SH-SY5Y (cell line): ENCODE measurements around the gene KCNJ5.

Experiments
- GATA2 ChIP-seq: IDR thresholded peaks from 2 replicates; pipeline ENCODE4 v1.6.1; 2011; ENCODE audit warnings: mild to moderate bottlenecking, low read depth, low read length
- GATA3 ChIP-seq: IDR thresholded peaks from 2 replicates; pipeline ENCODE4 v1.6.1; 2011; ENCODE audit warnings: low read depth, mild to moderate bottlenecking, low read length, moderate library complexity

Gene KCNJ5

DNA sequence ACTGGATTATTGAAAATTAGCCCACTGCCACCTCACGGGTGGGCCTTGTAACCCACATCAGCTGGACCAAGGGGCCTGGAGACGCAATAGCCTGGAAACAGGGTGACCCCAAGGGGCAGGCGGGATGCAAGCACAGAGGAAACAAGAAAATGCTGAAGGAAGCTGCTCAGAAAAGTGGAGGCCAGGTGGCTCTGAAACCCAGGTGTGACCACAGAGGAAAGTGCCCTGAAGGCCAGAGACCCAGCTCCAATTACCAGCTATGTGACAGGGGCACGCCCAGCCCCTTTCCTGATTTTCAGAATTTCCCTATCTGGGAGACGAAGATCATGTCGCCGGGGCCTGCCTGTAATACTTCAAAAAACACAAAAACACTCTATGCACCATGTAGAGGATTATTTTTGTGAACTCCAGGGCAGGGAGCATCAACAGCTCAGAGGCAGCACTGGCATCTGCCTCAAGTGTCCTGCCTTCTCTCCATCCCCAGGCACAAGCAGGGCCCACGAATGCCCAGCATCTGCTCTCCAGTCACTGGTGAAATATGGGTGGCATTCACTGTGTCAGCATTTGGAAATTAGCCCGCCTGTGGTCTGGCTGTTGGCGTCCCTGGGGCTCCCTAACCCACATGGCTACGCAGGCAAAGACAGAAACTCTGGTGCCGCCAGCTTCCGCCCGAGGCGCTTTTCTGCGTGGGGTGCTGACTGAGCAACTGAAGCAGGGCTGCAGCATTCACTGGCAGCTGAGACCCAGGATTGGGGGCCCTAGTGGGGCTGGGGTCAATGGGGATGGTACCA is 30.4 kb upstream of the KCNJ5 start:
- TF ChIP-seq GATA3 (no peak), GATA2 (no peak)

DNA sequence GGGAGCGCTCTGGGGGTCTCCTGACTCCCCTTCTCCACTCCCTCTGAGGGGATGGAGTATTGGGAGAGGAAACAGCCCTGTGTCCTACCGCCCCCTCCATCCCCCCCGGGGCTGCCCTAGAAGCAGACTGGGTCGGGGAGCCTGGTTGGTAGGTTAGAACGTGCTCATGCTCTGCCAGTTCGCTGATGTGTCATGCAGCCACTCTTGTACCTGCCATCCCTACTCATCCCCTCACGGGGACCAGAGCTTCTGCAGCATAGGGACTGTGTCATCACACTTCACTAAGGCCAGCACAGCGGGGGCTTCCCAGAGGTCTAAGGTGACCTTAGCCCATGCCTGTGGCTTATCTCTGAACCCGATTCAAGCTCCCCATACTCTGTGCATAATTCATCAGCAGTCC is 28.8 kb upstream of the KCNJ5 start:
- TF ChIP-seq GATA3 (no peak), GATA2 (no peak)

DNA sequence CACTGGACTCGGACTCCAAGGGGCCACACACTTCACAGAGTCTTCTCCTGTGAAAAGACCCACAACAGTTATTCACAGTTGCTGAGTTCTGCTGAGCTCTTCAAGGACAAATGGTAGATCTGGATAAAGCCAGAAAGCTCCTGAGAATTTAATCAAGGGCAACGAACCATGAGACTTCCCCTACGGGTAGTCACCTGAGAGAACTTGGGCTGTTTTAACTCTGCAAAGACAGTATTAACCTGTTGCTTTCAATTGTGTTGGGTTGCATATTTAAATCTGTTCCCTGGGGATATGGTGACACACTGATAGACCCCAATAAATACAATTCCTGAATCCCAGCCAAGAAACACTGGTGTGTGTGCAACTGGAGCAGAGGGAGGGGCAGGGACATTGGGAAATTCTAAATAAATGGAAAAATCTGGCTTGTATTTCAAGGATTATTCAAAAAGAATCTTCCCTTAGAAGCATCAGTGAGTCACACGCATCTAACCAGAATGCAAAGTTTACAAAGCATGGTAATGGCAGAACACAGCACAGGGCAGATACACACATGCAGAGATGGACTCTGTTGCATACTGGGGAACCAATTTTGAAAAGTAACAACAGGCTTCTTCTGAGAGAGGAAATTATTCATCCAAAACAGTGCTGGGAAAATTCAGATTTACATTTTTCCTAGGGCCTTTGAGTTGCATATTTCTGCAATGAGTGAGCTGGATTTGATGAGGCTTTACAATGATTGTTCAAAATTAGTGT is 28.1 kb upstream of the KCNJ5 start:
- TF ChIP-seq GATA2 (no peak), GATA3 (no peak)

- no peak for TF ChIP-seq GATA2
- no peak for TF ChIP-seq GATA3
These were observed 25.7 kb upstream of the KCNJ5 start for GRCh38 chr11:128865490-128865889.

DNA sequence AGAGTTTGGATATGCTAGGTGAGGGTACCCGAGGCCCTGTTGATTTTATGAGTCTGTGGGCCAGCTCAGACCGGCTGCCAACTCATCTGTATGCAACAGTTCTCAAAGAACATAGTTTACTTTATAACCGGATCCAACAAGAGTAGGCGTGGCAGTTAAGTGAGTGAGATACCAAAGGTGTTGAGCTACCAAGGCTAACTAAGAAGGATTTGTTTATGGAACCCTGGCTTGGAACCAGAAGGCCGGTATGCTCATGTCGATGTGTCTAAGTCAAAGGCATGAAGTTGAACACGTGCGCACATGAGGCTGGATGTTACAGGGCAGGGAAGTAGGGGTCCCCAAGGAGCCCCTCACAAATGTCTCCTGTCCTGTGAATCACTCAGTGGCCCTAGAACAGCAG is 23.9 kb upstream of the KCNJ5 start, which contains the start of gene KCNJ1:
Gene KCNJ1 (minus strand): TSS at position 20 of the 400 bp plus-strand sequence. CDS start 27,053 bp downstream, outside the sequence.
- TF ChIP-seq GATA2: no peak
- no peak for TF ChIP-seq GATA3

DNA sequence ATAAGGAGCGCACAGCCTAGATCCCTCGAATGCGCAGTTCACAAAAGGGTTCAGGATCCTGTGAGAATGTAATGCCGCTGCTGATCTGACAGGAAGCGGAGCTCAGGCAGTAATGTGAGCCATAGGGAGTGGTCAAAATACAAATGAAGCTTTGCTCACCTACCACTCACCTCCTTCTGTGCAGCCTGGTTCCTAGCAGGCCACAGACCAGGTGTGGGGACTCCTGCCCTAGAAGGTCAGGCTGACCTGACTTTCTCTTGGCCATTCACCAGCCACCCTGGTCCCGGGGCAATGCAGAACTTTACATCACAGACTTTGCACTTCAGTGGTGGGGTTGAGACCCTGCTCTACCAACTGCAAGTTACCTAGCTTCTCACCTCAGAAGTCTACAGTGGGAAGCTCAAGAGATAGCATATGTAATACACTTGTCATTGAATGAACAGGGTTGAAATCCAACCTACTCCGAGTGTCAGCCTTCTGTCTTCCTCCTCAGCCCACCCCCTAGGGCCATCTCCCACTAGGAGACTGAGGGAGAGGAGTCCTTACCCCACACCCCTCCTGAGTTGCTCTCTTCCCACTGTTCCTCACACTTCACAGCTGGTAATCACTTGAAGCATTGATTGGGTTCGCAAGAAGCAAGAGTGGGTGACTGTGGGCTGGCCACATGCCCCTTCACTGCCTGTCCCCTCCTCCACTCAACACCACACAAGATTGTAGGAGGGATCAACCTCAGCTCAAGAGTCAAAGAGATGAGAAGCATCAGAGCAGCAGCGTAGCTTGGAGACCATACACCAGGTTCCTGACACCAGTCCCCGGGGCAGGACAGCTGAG is 22.1 kb upstream of the KCNJ5 start:
- no peak for TF ChIP-seq GATA2
- no peak for TF ChIP-seq GATA3

DNA sequence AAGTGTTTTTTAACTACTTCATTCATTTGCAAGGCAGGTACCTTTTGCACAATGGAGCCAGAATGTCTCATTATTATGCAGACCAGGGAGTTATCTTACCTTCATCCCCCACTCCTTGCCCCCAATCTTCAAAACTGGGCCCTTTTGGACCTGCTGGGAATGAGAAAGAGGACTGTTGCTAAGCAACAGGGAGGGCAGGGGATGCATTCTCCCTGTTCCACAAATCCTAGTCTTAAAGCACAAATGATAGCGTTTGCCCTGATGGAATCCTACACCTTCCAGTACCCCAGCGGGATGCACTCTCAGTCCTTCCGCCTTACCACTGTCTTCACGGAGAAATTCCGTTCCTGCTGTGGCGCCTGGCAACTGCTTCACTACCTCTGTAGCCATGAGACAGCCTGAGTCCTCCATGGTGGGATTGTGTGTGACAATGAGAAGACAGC is 20.0 kb upstream of the KCNJ5 start:
- TF ChIP-seq GATA3 (no peak), GATA2 (no peak)

DNA sequence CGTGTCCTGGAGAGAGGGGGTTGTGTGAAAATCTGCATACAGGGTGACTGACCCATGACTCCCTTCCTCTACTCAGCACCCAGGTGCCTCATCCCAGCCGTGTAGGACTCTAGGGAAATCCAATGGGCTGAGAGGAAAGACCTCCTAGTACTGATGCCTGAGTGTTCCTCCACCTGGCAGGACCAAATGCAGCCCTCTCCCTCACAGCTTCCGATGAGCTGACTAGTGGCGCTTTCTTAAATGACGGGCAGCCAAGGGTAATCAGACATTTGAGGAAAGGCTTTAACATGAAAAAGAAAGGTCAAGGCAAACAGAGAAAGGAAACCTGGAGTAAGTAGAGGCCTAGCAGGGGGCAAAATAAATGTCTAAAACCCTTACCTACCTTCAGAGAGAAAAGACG is 19.1 kb upstream of the KCNJ5 start:
- TF ChIP-seq GATA3 (no peak), GATA2 (no peak)

DNA sequence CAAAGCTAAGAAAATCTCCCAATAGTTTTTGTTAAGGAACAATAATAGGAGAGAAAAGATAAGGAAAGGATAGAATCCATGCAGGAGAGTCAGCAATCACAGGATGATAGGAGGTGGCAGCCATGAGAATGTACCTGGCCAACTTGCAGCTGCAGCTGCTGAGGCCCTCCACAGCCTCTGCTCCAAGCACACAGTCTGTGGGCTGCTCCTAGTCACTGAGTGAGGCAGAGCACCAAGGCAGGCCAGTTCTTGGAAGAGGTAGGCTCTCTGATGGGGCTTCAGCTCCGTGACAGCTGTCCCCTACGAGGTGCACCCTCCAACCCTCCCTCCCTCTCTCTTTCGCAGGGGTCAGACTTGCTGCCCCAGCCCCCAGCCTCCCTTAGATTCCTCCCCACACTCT is 18.6 kb upstream of the KCNJ5 start:
- TF ChIP-seq GATA3: no peak
- no peak for TF ChIP-seq GATA2

- no peak for TF ChIP-seq GATA2
- TF ChIP-seq GATA3: no peak
These were observed 16.7 kb upstream of the KCNJ5 start for GRCh38 chr11:128874427-128874826.

DNA sequence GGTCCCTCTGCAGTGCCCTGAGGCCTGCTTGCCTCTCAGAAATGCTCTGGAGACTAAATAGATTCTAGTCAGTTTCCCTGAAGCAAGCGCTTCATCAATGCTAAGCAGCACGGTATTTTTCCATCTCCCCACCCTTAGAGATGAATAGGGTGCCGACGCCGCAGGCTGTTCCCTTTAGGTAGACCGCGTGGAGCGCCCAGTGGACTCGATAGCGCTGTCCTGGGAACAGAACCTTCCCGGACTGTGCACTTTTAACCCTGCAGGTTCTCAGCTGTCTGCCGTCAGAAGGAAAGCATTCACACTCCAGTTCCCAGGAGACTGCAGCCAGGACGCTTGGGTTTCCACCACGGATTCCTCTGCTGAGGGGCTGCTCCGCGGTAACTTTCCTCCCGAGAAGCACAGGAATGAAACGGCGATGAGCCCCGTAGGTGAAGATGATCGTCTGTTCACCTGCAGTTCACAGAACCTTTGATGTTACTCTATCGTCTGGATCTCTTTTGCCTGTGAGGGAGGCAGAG is 15.0 kb upstream of the KCNJ5 start:
- TF ChIP-seq GATA2: no peak
- TF ChIP-seq GATA3: no peak

- TF ChIP-seq GATA2: no peak
- no peak for TF ChIP-seq GATA3
These were observed 13.4 kb upstream of the KCNJ5 start for GRCh38 chr11:128877726-128878125.

- TF ChIP-seq GATA3 (no peak), GATA2 (no peak)
These were observed 12.7 kb upstream of the KCNJ5 start for GRCh38 chr11:128878455-128878854.

- TF ChIP-seq GATA3: no peak
- TF ChIP-seq GATA2: no peak
These were observed 11.3 kb upstream of the KCNJ5 start for GRCh38 chr11:128879817-128880216.
